Smooth muscle cell (in vitro differentiated cells): ENCODE measurements around the gene CDH4. TPM values are rescaled to one million over a fixed set of nuclear protein-coding genes. Genes with fewer than 3 reads are reported as not detected.

ENCODE experiments used
- DNase-seq: peaks from one replicate; lab custom pipeline; 2025; ENCODE audit not compliant: unreplicated experiment; lab: John Stamatoyannopoulos, UW
- H2AFZ ChIP-seq: fragments of 200-600 bp; sonication (generic); 2 replicates; pipeline ENCODE4 v1.6.0; 2016; ENCODE audit warnings: antibody characterized with exemption, low read depth, mild to moderate bottlenecking
- H3F3A ChIP-seq: fragments of 200-600 bp; sonication (generic); 2 replicates; pipeline ENCODE4 v1.6.0; 2017; ENCODE audit warnings: antibody characterized with exemption, low read depth
- H3K27ac ChIP-seq: fragments of 200-600 bp; sonication (generic); 2 replicates; pipeline ENCODE4 v1.5.1; 2016; ENCODE audit warnings: low read depth, mild to moderate bottlenecking
- H3K27me3 ChIP-seq: fragments of 200-600 bp; sonication (generic); 2 replicates; pipeline ENCODE4 v1.6.1; 2016; ENCODE audit warnings: low read depth, mild to moderate bottlenecking
- H3K36me3 ChIP-seq: fragments of 200-600 bp; sonication (generic); 2 replicates; pipeline ENCODE4 v1.5.1; 2016; ENCODE audit warnings: low read depth
- H3K4me1 ChIP-seq: fragments of 200-600 bp; sonication (generic); 2 replicates; pipeline ENCODE4 v1.5.1; 2016; ENCODE audit warnings: low read depth
- H3K4me2 ChIP-seq: fragments of 200-600 bp; sonication (generic); 2 replicates; pipeline ENCODE4 v1.6.0; 2016; ENCODE audit warnings: mild to moderate bottlenecking
- H3K4me3 ChIP-seq: fragments of 200-600 bp; sonication (generic); 2 replicates; pipeline ENCODE4 v1.5.1; 2016; ENCODE audit warnings: mild to moderate bottlenecking
- H3K79me2 ChIP-seq: fragments of 200-600 bp; sonication (generic); 2 replicates; pipeline ENCODE4 v1.6.0; 2016; ENCODE audit warnings: low read depth, mild to moderate bottlenecking
- H3K9ac ChIP-seq: fragments of 200-600 bp; sonication (generic); 2 replicates; pipeline ENCODE4 v1.6.0; 2016; ENCODE audit warnings: low read depth
- H3K9me3 ChIP-seq: fragments of 200-600 bp; sonication (generic); replicated peaks from 2 replicates; pipeline ENCODE4 v1.5.1; 2016; ENCODE audit warnings: low read depth
- H4K20me1 ChIP-seq: fragments of 200-600 bp; sonication (generic); 2 replicates; pipeline ENCODE4 v1.6.0; 2016; ENCODE audit warnings: low read depth
- WGBS: methylation state at CpG from one replicate; pipeline ENCODE4 v1.1.7; 2016; ENCODE audit warnings: low lambda C conversion rate; 5-methylcytosine and 5-hydroxymethylcytosine counted together
- polyA plus RNA-seq: library from polyadenylated mRNA; unstranded; fragments of >200 nt; fragmentation: Nextera tagmentation; extraction: Ambion mirVana; gene quantifications from 2 replicates; pipeline ENCODE4 v1.2.1, GENCODE V29; 2016
- total RNA-seq: library from RNA; depleted of rRNA; stranded (reverse); fragments of >200 nt; gene quantifications from 2 replicates; pipeline ENCODE4 v1.2.3, GENCODE V29; 2014
- TF ChIP-seq, protein P1 (sequence below): fragments of 200-600 bp; sonication (generic); IDR thresholded peaks from 2 replicates; pipeline ENCODE4 v1.5.1; 2017; ENCODE audit warnings: borderline replicate concordance, mild to moderate bottlenecking, antibody characterized with exemption; ENCODE audit not compliant: insufficient read depth, poor library complexity, severe bottlenecking

CDH4 gene
- total and polyA plus RNA-seq, 2 experiments from 2014 or later, result 0.03 to 0.04 TPM

- no peak for DNase-seq
- Histone ChIP-seq H3K9me3 (no peaks in the 10 kb centered on the region), H3K4me2 (no peak overlapping the region), H3K4me3 (no peak overlapping the region), H3K9ac (no peak overlapping the region), H3K4me1 (no peaks in the 10 kb centered on the region), H3F3A (no peaks in the 10 kb centered on the region), H3K36me3 (no peaks in the 10 kb centered on the region), H2AFZ (no peak overlapping the region), H3K79me2 (no peaks in the 10 kb centered on the region), H4K20me1 (no peaks in the 10 kb centered on the region), H3K27me3 (peaks cover 17% of the 10 kb centered on the region), H3K27ac (no peak overlapping the region)
- 72% methylated on average over 25 of the region's 25 CpGs for WGBS
- TF ChIP-seq, protein P1, sequence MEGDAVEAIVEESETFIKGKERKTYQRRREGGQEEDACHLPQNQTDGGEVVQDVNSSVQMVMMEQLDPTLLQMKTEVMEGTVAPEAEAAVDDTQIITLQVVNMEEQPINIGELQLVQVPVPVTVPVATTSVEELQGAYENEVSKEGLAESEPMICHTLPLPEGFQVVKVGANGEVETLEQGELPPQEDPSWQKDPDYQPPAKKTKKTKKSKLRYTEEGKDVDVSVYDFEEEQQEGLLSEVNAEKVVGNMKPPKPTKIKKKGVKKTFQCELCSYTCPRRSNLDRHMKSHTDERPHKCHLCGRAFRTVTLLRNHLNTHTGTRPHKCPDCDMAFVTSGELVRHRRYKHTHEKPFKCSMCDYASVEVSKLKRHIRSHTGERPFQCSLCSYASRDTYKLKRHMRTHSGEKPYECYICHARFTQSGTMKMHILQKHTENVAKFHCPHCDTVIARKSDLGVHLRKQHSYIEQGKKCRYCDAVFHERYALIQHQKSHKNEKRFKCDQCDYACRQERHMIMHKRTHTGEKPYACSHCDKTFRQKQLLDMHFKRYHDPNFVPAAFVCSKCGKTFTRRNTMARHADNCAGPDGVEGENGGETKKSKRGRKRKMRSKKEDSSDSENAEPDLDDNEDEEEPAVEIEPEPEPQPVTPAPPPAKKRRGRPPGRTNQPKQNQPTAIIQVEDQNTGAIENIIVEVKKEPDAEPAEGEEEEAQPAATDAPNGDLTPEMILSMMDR, result no peak
Measured at GRCh38 chr20:61719691-61720347, 467.8 kb downstream of the CDH4 start.

- Histone ChIP-seq H3K27me3 (peaks cover 17% of the 10 kb centered on the region), H3K9ac (no peak overlapping the region), H2AFZ (no peak overlapping the region), H3K79me2 (no peaks in the 10 kb centered on the region), H3F3A (no peaks in the 10 kb centered on the region), H3K9me3 (no peaks in the 10 kb centered on the region), H3K4me2 (no peak overlapping the region), H3K4me3 (no peak overlapping the region), H3K4me1 (no peaks in the 10 kb centered on the region), H3K36me3 (no peaks in the 10 kb centered on the region), H4K20me1 (no peaks in the 10 kb centered on the region), H3K27ac (no peak overlapping the region)
- TF ChIP-seq, protein P1, result no peak
- DNase-seq, result no peak
- WGBS, result 78% methylated on average over 4 of the region's 4 CpGs
Measured at GRCh38 chr20:61720348-61720696, 468.3 kb downstream of the CDH4 start.

GRCh38 chr20:61722146-61722678 is 470.2 kb downstream of the CDH4 start:
- TF ChIP-seq, protein P1, result no peak
- Histone ChIP-seq H3K9me3 (no peaks in the 10 kb centered on the region), H3K36me3 (no peaks in the 10 kb centered on the region), H3K27me3 (peaks cover 17% of the 10 kb centered on the region), H3K79me2 (no peaks in the 10 kb centered on the region), H3K4me1 (no peaks in the 10 kb centered on the region), H3K9ac (no peak overlapping the region), H3K27ac (no peak overlapping the region), H3K4me2 (no peak overlapping the region), H2AFZ (no peak overlapping the region), H4K20me1 (no peaks in the 10 kb centered on the region), H3F3A (no peaks in the 10 kb centered on the region), H3K4me3 (no peak overlapping the region)
- DNase-seq, result no peak
- 83% methylated on average over 8 of the region's 8 CpGs for WGBS
